ENCODE measurements around the gene TNFAIP2. TPM values are rescaled to one million over a fixed set of nuclear protein-coding genes. Genes with fewer than 3 reads are reported as not detected.

Gene TNFAIP2
- total and polyA plus RNA-seq, 2 of the 4 experiments (the other 2 are of a cell fraction), result 6.3 to 9.6 TPM

GRCh38 chr14:103157969-103158368 lies 34.7 kb downstream of the TNFAIP2 start:
- 0 out of 2 replicates have a peak, but pooled peaks cover 3% of the 10 kb centered on the region for H3K9me3 ChIP-seq (ENCODE audit: control insufficient read depth, insufficient read depth, low read length)
- no peak overlapping the region for H4K5ac ChIP-seq (ENCODE audit: low read depth, low read length)
- H2BK15ac ChIP-seq (ENCODE audit: low read depth, low read length), result no peak overlapping the region
- no peaks in the 10 kb centered on the region for H3K79me1 ChIP-seq (ENCODE audit: low read depth in 1 of 2, low read length in 2 of 2)
- H3K4me3 ChIP-seq (ENCODE audit: insufficient read depth, low read depth, low read length), result no peak overlapping the region
- H2AK9ac ChIP-seq (replicated peaks; ENCODE audit: low read depth, low read length, poor library complexity), result no peak overlapping the region
- H3K56ac ChIP-seq (ENCODE audit: extremely low read depth, insufficient read depth, low read length), result no peak overlapping the region
- no peak overlapping the region for H2BK20ac ChIP-seq (ENCODE audit: low read depth, low read length)
- H2AFZ ChIP-seq (replicated peaks; ENCODE audit: low read length, poor library complexity), result peak overlapping the region; percentile 21
- H3K36me3 ChIP-seq (ENCODE audit: control insufficient read depth, insufficient read depth, low read length), result no peaks in the 10 kb centered on the region
- H3K23ac ChIP-seq (ENCODE audit: low read depth, low read length), result no peak overlapping the region
- no peak overlapping the region for H3K9ac ChIP-seq (ENCODE audit: low read depth, low read length)
- no peak overlapping the region for H3K14ac ChIP-seq (replicated peaks; ENCODE audit: low read depth, low read length)
- no peak overlapping the region for H2AK5ac ChIP-seq (ENCODE audit: low read depth, low read length)
- TF ChIP-seq POLR2A (IDR thresholded peaks at IDR 0.05; ENCODE audit: low read depth, low read length) (no peak), CHD1 (IDR thresholded peaks at IDR 0.05; ENCODE audit: low read depth, low read length) (no peak), MAFK (IDR thresholded peaks at IDR 0.05; ENCODE audit: low read depth, low read length) (no peak), RFX5 (IDR thresholded peaks at IDR 0.05; ENCODE audit: low read depth, low read length) (no peak), SMC3 (IDR thresholded peaks at IDR 0.05; ENCODE audit: low read depth, low read length) (no peak), MAZ (IDR thresholded peaks at IDR 0.05; ENCODE audit: borderline replicate concordance, low read depth, low read length) (no peak), ELK1 (IDR thresholded peaks at IDR 0.05; ENCODE audit: borderline replicate concordance, low read depth, low read length) (no peak), USF2 (IDR thresholded peaks at IDR 0.05; ENCODE audit: low read depth, low read length) (no peak), MXI1 (IDR thresholded peaks at IDR 0.05; ENCODE audit: borderline replicate concordance, low read depth, low read length) (no peak)
- no peak overlapping the region for H3K27ac ChIP-seq (ENCODE audit: insufficient read depth, low read length)
- H2BK120ac ChIP-seq (ENCODE audit: low read depth, low read length), result no peak overlapping the region
- ChIA-PET CTCF (interaction anchor here (0.6 kb wide), 1 partner anchor 8 kb away, joined by 6 read pairs; no protein-coding TSS in a partner anchor), POLR2A (ENCODE audit: unreplicated experiment) (no interaction called here)
- 90% methylated on average over 11 of the region's 19 CpGs; no CpG with 5 or more reads in 1 of the 2 experiments for WGBS, 2 experiments (ENCODE audit: extremely low coverage in 2 of 2, insufficient read length in 1 of 2)
- H2BK5ac ChIP-seq (ENCODE audit: low read depth, low read length, poor library complexity, severe bottlenecking), result no peak overlapping the region
- no peak overlapping the region for H3K4me2 ChIP-seq (ENCODE audit: low read depth, low read length)
- dilution Hi-C loops (cut with HindIII; ENCODE audit: low sequenced_read_pairs, unreplicated experiment) (no loop called here), intact Hi-C loops (cut with micrococcal nuclease) (no loop called here), in situ Hi-C loops (cut with MboI; ENCODE audit: low sequenced_read_pairs) (no loop called here)
- DNase-seq, result no peak
- H4K20me1 ChIP-seq (ENCODE audit: insufficient read depth, low read length), result no peaks in the 10 kb centered on the region
- H3K4ac ChIP-seq (ENCODE audit: low read depth, low read length), result no peak overlapping the region
- peaks cover 49% of the 10 kb centered on the region for H3K27me3 ChIP-seq (ENCODE audit: control insufficient read depth, insufficient read depth, low read length)
- H4K8ac ChIP-seq (ENCODE audit: low read depth in 2 of 2, low read length in 2 of 2), result no peak overlapping the region
- no peaks in the 10 kb centered on the region for H3K9me1 ChIP-seq (ENCODE audit: insufficient read depth, low read length)
- no peak overlapping the region for H4K91ac ChIP-seq (ENCODE audit: insufficient read depth, low read depth, low read length)
- no peak for ATAC-seq (ENCODE audit: low read depth)
- no TSS peak for BruUV-seq (replicated peaks)
- no peak overlapping the region for H3K18ac ChIP-seq (ENCODE audit: low read depth, low read length)
- H3K4me1 ChIP-seq (ENCODE audit: control insufficient read depth, insufficient read depth, low read length), result peaks cover 2% of the 10 kb centered on the region; the same call in 1 of the 2 replicates

Measured in IMR-90 (cell line).